HepG2 (cell line): ENCODE results near the gene CTSZ. TPM values are rescaled to one million over a fixed set of nuclear protein-coding genes. Genes with fewer than 3 reads are reported as not detected.

Source experiments
- AGO2 ChIP-seq: fragments of 200-400 bp; formaldehyde crosslinking; optimal IDR thresholded peaks from 2 replicates; pipeline ENCODE3; 2017; ENCODE audit warnings: mild to moderate bottlenecking, low read depth, low read length, moderate library complexity
- HMG20B ChIP-seq: conservative IDR thresholded peaks from 2 replicates; pipeline ENCODE4 v1.6.1; 2016; ENCODE audit warnings: missing genetic modification reagents, missing compliant biosample characterization
- HMGXB3 ChIP-seq: sonication (generic); formaldehyde crosslinking; IDR thresholded peaks from 2 replicates; pipeline ENCODE4 v1.4.0; 2020; ENCODE audit warnings: missing genetic modification reagents, borderline replicate concordance
- IRX3 ChIP-seq: sonication (generic); formaldehyde crosslinking; IDR thresholded peaks from 2 replicates; pipeline ENCODE4 v1.8.1; 2023; ENCODE audit warnings: mild to moderate bottlenecking, low read depth, missing genetic modification reagents, borderline replicate concordance
- JARID2 ChIP-seq: sonication (generic); formaldehyde crosslinking; IDR thresholded peaks from 2 replicates; pipeline ENCODE4 v1.8.1; 2023; ENCODE audit warnings: missing genetic modification reagents, inconsistent platforms; ENCODE audit not compliant: insufficient replicate concordance
- MEF2D ChIP-seq: sonication (generic); formaldehyde crosslinking; IDR thresholded peaks from 2 replicates; pipeline ENCODE4 v1.5.1; 2020; ENCODE audit warnings: mild to moderate bottlenecking, missing genetic modification reagents
- POGK ChIP-seq: sonication (generic); formaldehyde crosslinking; conservative IDR thresholded peaks from 2 replicates; pipeline ENCODE4 v1.8.0; 2022; ENCODE audit warnings: mild to moderate bottlenecking, moderate library complexity, missing genetic modification reagents
- PREB ChIP-seq: sonication (generic); formaldehyde crosslinking; IDR thresholded peaks from 2 replicates; pipeline ENCODE4 v1.4.0; 2020; ENCODE audit warnings: missing genetic modification reagents
- PTBP1 ChIP-seq: fragments of 200-400 bp; formaldehyde crosslinking; IDR thresholded peaks from 2 replicates; pipeline ENCODE4 v1.6.1; 2018; ENCODE audit warnings: low read length, low read depth; ENCODE audit not compliant: poor library complexity, severe bottlenecking
- SMAD9 ChIP-seq: sonication (generic); formaldehyde crosslinking; IDR thresholded peaks from 2 replicates; pipeline ENCODE4 v1.5.1; 2020; ENCODE audit warnings: mild to moderate bottlenecking, missing genetic modification reagents
- TOE1 ChIP-seq: sonication (generic); formaldehyde crosslinking; IDR thresholded peaks from 2 replicates; pipeline ENCODE4 v1.4.0; 2020; ENCODE audit warnings: mild to moderate bottlenecking, missing genetic modification reagents
- ZBTB46 ChIP-seq: sonication (generic); formaldehyde crosslinking; IDR thresholded peaks from 2 replicates; pipeline ENCODE4 v1.4.0; 2020; ENCODE audit warnings: mild to moderate bottlenecking, missing genetic modification reagents, borderline replicate concordance
- ZNF205 ChIP-seq: IDR thresholded peaks from 2 replicates; pipeline ENCODE4 v1.6.1; 2018; ENCODE audit warnings: missing biosample characterization, missing genetic modification reagents
- ZNF451 ChIP-seq: sonication (generic); formaldehyde crosslinking; IDR thresholded peaks from 2 replicates; pipeline ENCODE4 v1.5.0; 2020; ENCODE audit warnings: mild to moderate bottlenecking, missing genetic modification reagents
- ZNF660 ChIP-seq: sonication (generic); formaldehyde crosslinking; IDR thresholded peaks from 2 replicates; pipeline ENCODE4 v1.5.1; 2020; ENCODE audit warnings: mild to moderate bottlenecking, low read depth, missing genetic modification reagents, borderline replicate concordance
- polyA plus RNA-seq, 8 experiments: library from polyadenylated mRNA; depleted of rRNA in 3 of 8; stranded (reverse) in 7 of 8; unstranded in 1 of 8; fragments of >200 nt; fragmentation: Illumina TruSeq in 4 of 8; extraction: Trizol in 4 of 8; gene quantifications; 2 replicates each; pipeline versions ENCODE4 v1.2.1 to v1.2.3, GENCODE V29; 2011 to 2016; ENCODE audit warnings: low read depth in 4 of 8, missing spikeins in 1 of 8, mixed read lengths in 1 of 8; ENCODE audit not compliant: insufficient read depth in 1 of 8
- total RNA-seq, 5 experiments: library from RNA; depleted of rRNA; stranded (reverse); fragments of >200 nt; fragmentation: Illumina TruSeq; extraction: Trizol; gene quantifications; 2 replicates each; pipeline ENCODE4 v1.2.3, GENCODE V29; 2016; ENCODE audit warnings: low read depth in 1 of 5

The CTSZ gene
- total and polyA plus RNA-seq, 2 of the 13 experiments (the other 11 are each of a cell fraction or from before 2014, with no cell fraction given), result 0.33 TPM; not detected in 1

GRCh38 chr20:58980711-58981627 is 26.1 kb downstream of the CTSZ start, which contains the start of gene NELFCD (continued):
- 0 out of 2 replicates have a peak, but pooled peaks have one; percentile 55 for TF ChIP-seq HMGXB3
- TF ChIP-seq PREB, result no peak
- TF ChIP-seq HMG20B (CRISPR knock-in tag), result 0 out of 2 replicates have a peak, but pooled peaks have one; percentile 26
- no peak for TF ChIP-seq ZBTB46
- peak; percentile 72 for TF ChIP-seq POGK (CRISPR knock-in tag)
- 0 out of 2 replicates have a peak, but pooled peaks have one; percentile 66 for TF ChIP-seq ZNF205
- TF ChIP-seq SMAD9 (CRISPR knock-in tag), result 0 out of 2 replicates have a peak, but pooled peaks have one; percentile 59
- peak; percentile 39; the same call in 1 of the 2 replicates for TF ChIP-seq TOE1 (CRISPR knock-in tag)
- no peak for TF ChIP-seq ZNF660
- peak; percentile 42 for TF ChIP-seq AGO2
- TF ChIP-seq JARID2, result no peak
- TF ChIP-seq IRX3 (CRISPR knock-in tag), result peak; percentile 82
- no peak for TF ChIP-seq PTBP1
- no peak for TF ChIP-seq ZNF451 (CRISPR knock-in tag)
- peak; percentile 71 for TF ChIP-seq MEF2D (CRISPR knock-in tag)
